HG03378 (cell line): ENCODE results near the gene IVD.

Experiments
- ATAC-seq: cut with Tn5 transposase; IDR thresholded peaks from one replicate; pipeline ENCODE4 v1.9.1; 2021; ENCODE audit warnings: mild to moderate bottlenecking, moderate library complexity; ENCODE audit not compliant: unreplicated experiment

IVD gene

GRCh38 chr15:40405501-40406381 lies at the start of gene IVD:
Gene IVD, plus strand, starts transcription at chr15:40405795. Its CDS starts 33 bp downstream, at chr15:40405828.
- peak; percentile 79 for ATAC-seq

- ATAC-seq = no peak
Observed at GRCh38 chr15:40355976-40356585, 49.5 kb upstream of the IVD start.

GRCh38 chr15:40357246-40357645 lies 48.3 kb upstream of the IVD start:
- ATAC-seq = no peak

- ATAC-seq = no peak
Observed at GRCh38 chr15:40357723-40358470, 47.7 kb upstream of the IVD start, which contains the start of gene DISP2. Gene DISP2, plus strand, starts transcription at chr15:40358219. Its CDS starts 103 bp downstream, at chr15:40358322.

- no peak for ATAC-seq
Observed at GRCh38 chr15:40358471-40359353, 46.9 kb upstream of the IVD start.

- no peak for ATAC-seq
Observed at GRCh38 chr15:40360015-40360414, 45.6 kb upstream of the IVD start.

- ATAC-seq = no peak
Observed at GRCh38 chr15:40361640-40362039, 44.0 kb upstream of the IVD start.

- ATAC-seq = no peak
Observed at GRCh38 chr15:40363611-40364010, 42.0 kb upstream of the IVD start.

- ATAC-seq = no peak
Observed at GRCh38 chr15:40364251-40364650, 41.3 kb upstream of the IVD start.

GRCh38 chr15:40365016-40365415 lies 40.6 kb upstream of the IVD start:
- ATAC-seq = no peak

GRCh38 chr15:40365624-40366456 lies 39.8 kb upstream of the IVD start:
- ATAC-seq = no peak

- no peak for ATAC-seq
Observed at GRCh38 chr15:40366457-40367370, 38.9 kb upstream of the IVD start.

- no peak for ATAC-seq
Observed at GRCh38 chr15:40367371-40367685, 38.3 kb upstream of the IVD start.

- ATAC-seq = peak; percentile 71
Observed at GRCh38 chr15:40367686-40368611, 37.6 kb upstream of the IVD start.

GRCh38 chr15:40368719-40369473 lies 36.7 kb upstream of the IVD start:
- no peak for ATAC-seq

GRCh38 chr15:40369474-40369869 lies 36.1 kb upstream of the IVD start:
- ATAC-seq = no peak

GRCh38 chr15:40369971-40370370 lies 35.6 kb upstream of the IVD start:
- no peak for ATAC-seq
